A673 (cell line): Measurements from ENCODE around the gene GPR62.

Source experiments
- EZH2 ChIP-seq: fragments of 200-600 bp; sonication (generic); IDR thresholded peaks from 2 replicates; pipeline ENCODE4 v1.6.1; 2017; ENCODE audit warnings: borderline replicate concordance, low read depth, mild to moderate bottlenecking, mixed read lengths, antibody characterized with exemption, low read length; ENCODE audit not compliant: poor library complexity, severe bottlenecking
- TF ChIP-seq, protein P1 (sequence below): fragments of 300-800, 200-600 bp; sonication (generic); conservative IDR thresholded peaks from 2 replicates; pipeline ENCODE4 v1.5.1; 2017; ENCODE audit warnings: low read depth, mild to moderate bottlenecking, antibody characterized with exemption, low read length, moderate library complexity, mixed read lengths

DNA sequence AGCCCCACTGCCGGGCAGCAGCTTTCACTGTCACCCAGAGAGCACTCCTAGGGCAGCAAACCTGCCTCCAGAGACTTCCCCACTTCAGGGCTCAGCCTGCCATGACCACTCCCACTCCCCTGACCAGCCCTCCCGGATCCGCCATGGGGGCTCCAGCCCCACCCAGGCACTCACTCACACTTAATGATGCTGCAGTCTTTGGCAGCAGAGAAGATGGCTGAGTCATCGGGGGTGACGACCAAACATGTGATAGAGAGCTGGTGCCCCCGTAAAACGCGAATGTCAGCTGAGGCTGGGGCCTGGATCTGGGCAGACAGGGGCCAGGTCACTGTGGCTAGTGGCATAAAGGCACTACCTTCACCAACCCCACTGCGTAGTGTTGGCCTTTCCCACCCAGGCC is 18.2 kb upstream of the GPR62 start:
- TF ChIP-seq, protein P1, sequence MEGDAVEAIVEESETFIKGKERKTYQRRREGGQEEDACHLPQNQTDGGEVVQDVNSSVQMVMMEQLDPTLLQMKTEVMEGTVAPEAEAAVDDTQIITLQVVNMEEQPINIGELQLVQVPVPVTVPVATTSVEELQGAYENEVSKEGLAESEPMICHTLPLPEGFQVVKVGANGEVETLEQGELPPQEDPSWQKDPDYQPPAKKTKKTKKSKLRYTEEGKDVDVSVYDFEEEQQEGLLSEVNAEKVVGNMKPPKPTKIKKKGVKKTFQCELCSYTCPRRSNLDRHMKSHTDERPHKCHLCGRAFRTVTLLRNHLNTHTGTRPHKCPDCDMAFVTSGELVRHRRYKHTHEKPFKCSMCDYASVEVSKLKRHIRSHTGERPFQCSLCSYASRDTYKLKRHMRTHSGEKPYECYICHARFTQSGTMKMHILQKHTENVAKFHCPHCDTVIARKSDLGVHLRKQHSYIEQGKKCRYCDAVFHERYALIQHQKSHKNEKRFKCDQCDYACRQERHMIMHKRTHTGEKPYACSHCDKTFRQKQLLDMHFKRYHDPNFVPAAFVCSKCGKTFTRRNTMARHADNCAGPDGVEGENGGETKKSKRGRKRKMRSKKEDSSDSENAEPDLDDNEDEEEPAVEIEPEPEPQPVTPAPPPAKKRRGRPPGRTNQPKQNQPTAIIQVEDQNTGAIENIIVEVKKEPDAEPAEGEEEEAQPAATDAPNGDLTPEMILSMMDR: no peak
- TF ChIP-seq EZH2: no peak
